Endothelial cell of umbilical vein (primary cell): ENCODE measurements around the gene PKP3. TPM values are rescaled to one million over a fixed set of nuclear protein-coding genes. Genes with fewer than 3 reads are reported as not detected.

Experiments used
- BruUV-seq: library from RNA; stranded (reverse); fragments of 400-500 nt; replicated peaks from 2 replicates; lab custom pipeline; 2021; lab: Mats Ljungman, UMichigan
- CTCF ChIA-PET: fragments of 300-600, 350-600 bp; sonication (Branson Sonifier 250); formaldehyde crosslinking; loops from one replicate; lab custom pipeline; 2021; ENCODE audit warnings: antibody characterized with exemption, inconsistent platforms; lab: Charles Lee
- POLR2A ChIA-PET: fragments of 300-600, 350-600 bp; sonication (Branson Sonifier 250); formaldehyde crosslinking; loops from one replicate; lab custom pipeline; 2021; ENCODE audit warnings: antibody characterized with exemption, inconsistent platforms; lab: Charles Lee
- DNase-seq: peaks from one replicate; pipeline ENCODE4 v3.0.0-alpha.2; 2011; ENCODE audit warnings: low read depth, low spot score
- FAIRE-seq: peaks from 2 replicates; lab custom pipeline; 2011; peaks lifted over from hg19 to GRCh38; lab: Jason Lieb, UNC
- H2AFZ ChIP-seq: 2 replicates; pipeline ENCODE4 v1.6.0; 2012; ENCODE audit warnings: low read depth, low read length, control low read depth, inconsistent platforms
- H3K27ac ChIP-seq: 2 replicates; pipeline ENCODE4 v1.5.1; 2011; ENCODE audit warnings: low read depth, mild to moderate bottlenecking, control low read depth, low read length, moderate library complexity; ENCODE audit not compliant: insufficient read depth
- H3K27me3 ChIP-seq, 2 experiments: 2 replicates each; pipeline versions ENCODE4 v1.6.0 to v1.6.1; 2011; ENCODE audit warnings: low read length in 2 of 2, mixed read lengths in 1 of 2; ENCODE audit not compliant: control insufficient read depth in 2 of 2, insufficient read depth in 2 of 2
- H3K36me3 ChIP-seq, 2 experiments: 2 replicates in 1 of 2; 3 replicates in 1 of 2; pipeline ENCODE4 v1.5.1; 2011; ENCODE audit warnings: low read length in 2 of 2, mild to moderate bottlenecking in 1 of 2, moderate library complexity in 1 of 2; ENCODE audit not compliant: control insufficient read depth in 2 of 2, insufficient read depth in 2 of 2; ENCODE audit errors: extremely low read depth in 1 of 2
- H3K4me1 ChIP-seq: 3 replicates; pipeline ENCODE4 v1.5.1; 2011; ENCODE audit warnings: mild to moderate bottlenecking, low read length; ENCODE audit not compliant: control insufficient read depth, insufficient read depth; ENCODE audit errors: extremely low read depth
- H3K4me2 ChIP-seq: 2 replicates; pipeline ENCODE4 v1.6.1; 2011; ENCODE audit warnings: low read length, control low read depth, mixed read lengths; ENCODE audit not compliant: insufficient read depth
- H3K4me3 ChIP-seq, 3 experiments: fragments of 200-600 bp in 1 of 3; sonication (generic), shearing (Covaris generic) in 1 of 3; replicated peaks in 1 of 3; 2 replicates each; pipeline ENCODE4 v1.5.1; 2011 to 2016; ENCODE audit warnings: control low read depth in 3 of 3, low read length in 3 of 3, mild to moderate bottlenecking in 2 of 3, inconsistent platforms in 1 of 3, low read depth in 1 of 3, moderate library complexity in 1 of 3; ENCODE audit not compliant: insufficient read depth in 1 of 3
- H3K79me2 ChIP-seq: 2 replicates; pipeline ENCODE4 v1.6.0; 2012; ENCODE audit warnings: low read length, inconsistent platforms; ENCODE audit not compliant: control insufficient read depth, insufficient read depth
- H3K9ac ChIP-seq: replicated peaks from 2 replicates; pipeline ENCODE3; 2011; ENCODE audit warnings: low read length, control low read depth; ENCODE audit not compliant: insufficient read depth; ENCODE audit errors: extremely low read depth
- H3K9me1 ChIP-seq: replicated peaks from 3 replicates; pipeline ENCODE4 v1.6.0; 2011; ENCODE audit warnings: mild to moderate bottlenecking, low read length; ENCODE audit not compliant: control insufficient read depth, insufficient read depth; ENCODE audit errors: extremely low read depth
- H3K9me3 ChIP-seq: replicated peaks from 2 replicates; pipeline ENCODE4 v1.5.1; 2012; ENCODE audit warnings: low read length, inconsistent platforms; ENCODE audit not compliant: control insufficient read depth, insufficient read depth
- H4K20me1 ChIP-seq: replicated peaks from 2 replicates; pipeline ENCODE3; 2011; ENCODE audit warnings: mild to moderate bottlenecking, low read length; ENCODE audit not compliant: control insufficient read depth, insufficient read depth; ENCODE audit errors: extremely low read depth
- CTCF ChIP-seq, 2 donors: IDR thresholded peaks; 1 replicate in 1 of 2; 2 replicates in 1 of 2; pipeline ENCODE4 v1.5.1; 2011; ENCODE audit warnings: low read length in 2 of 2, mild to moderate bottlenecking in 2 of 2, moderate library complexity in 2 of 2, control low read depth in 1 of 2, inconsistent platforms in 1 of 2, low read depth in 1 of 2; ENCODE audit not compliant: insufficient read depth in 1 of 2; ENCODE audit errors: extremely low read depth in 1 of 2
- FOS ChIP-seq: IDR thresholded peaks from 2 replicates; pipeline ENCODE4 v1.6.1; 2011; ENCODE audit warnings: mild to moderate bottlenecking, low read length, moderate library complexity, borderline replicate concordance; ENCODE audit not compliant: insufficient read depth
- GATA2 ChIP-seq: IDR thresholded peaks from 2 replicates; pipeline ENCODE4 v1.7.0; 2011; ENCODE audit warnings: low read depth, mild to moderate bottlenecking, moderate library complexity, mixed read lengths, low read length; ENCODE audit not compliant: insufficient read length, insufficient read depth
- JUN ChIP-seq: IDR thresholded peaks from 2 replicates; pipeline ENCODE4 v1.6.1; 2011; ENCODE audit warnings: borderline replicate concordance, low read depth; ENCODE audit not compliant: insufficient read length, insufficient read depth
- MAX ChIP-seq: IDR thresholded peaks from 2 replicates; pipeline ENCODE4 v1.6.1; 2011; ENCODE audit not compliant: insufficient read depth, insufficient read length
- MYC ChIP-seq: IDR thresholded peaks from one replicate; pipeline ENCODE4 v1.6.1; 2011; ENCODE audit warnings: mild to moderate bottlenecking, low read depth, low read length
- POLR2A ChIP-seq: IDR thresholded peaks from 2 replicates; pipeline ENCODE4 v1.6.1; 2012; ENCODE audit warnings: low read depth, mild to moderate bottlenecking, control low read depth, low read length
- POLR2AphosphoS5 ChIP-seq: IDR thresholded peaks from 2 replicates; pipeline ENCODE4 v1.6.1; 2012; ENCODE audit warnings: low read depth, mild to moderate bottlenecking, control low read depth, low read length, moderate library complexity; ENCODE audit not compliant: insufficient read depth
- dilution Hi-C: fragments of 300-500 bp; cut with MboI; formaldehyde crosslinking; loops from one replicate; pipeline ENCODE4 v1.15.0; 2019; ENCODE audit warnings: low sequenced_read_pairs; ENCODE audit not compliant: extremely low pct_ligation_motif_present
- intact Hi-C: fragments of 100-400 bp; cut with micrococcal nuclease; formaldehyde crosslinking; loops from one replicate; pipeline ENCODE4 v1.10.0; 2022
- polyA plus RNA-seq, 4 experiments: library from polyadenylated mRNA; depleted of rRNA in 3 of 4; stranded (reverse) in 3 of 4; unstranded in 1 of 4; fragments of >200 nt; gene quantifications; 2 replicates each; pipeline versions ENCODE4 v1.2.1 to v1.2.3, GENCODE V29; 2011 to 2012; ENCODE audit warnings: missing spikeins in 1 of 4
- total RNA-seq: library from RNA; stranded (reverse); gene quantifications from 2 replicates; pipeline ENCODE4 v1.2.3, GENCODE V29; 2021

Gene PKP3
- total and polyA plus RNA-seq, 2 donors (not counting 3 experiments of a cell fraction or from before 2014, with no cell fraction given): 0.27 to 0.59 TPM

- intact Hi-C loops: loop anchor here (5.0 kb wide), 1 partner anchor 151 kb away; the partner anchor contains the start of genes BET1L and RIC8A
- Histone ChIP-seq H3K4me2 (no peak overlapping the region), H3K9me3 (no peaks in the 10 kb centered on the region), H3K36me3 (no peaks in the 10 kb centered on the region), H4K20me1 (no peaks in the 10 kb centered on the region), H3K4me3 (no peak overlapping the region), H3K79me2 (no peaks in the 10 kb centered on the region), H3K27ac (no peak overlapping the region), H3K9ac (no peak overlapping the region), H3K4me1 (peaks cover 8% of the 10 kb centered on the region), H3K27me3 (no peaks in the 10 kb centered on the region), H2AFZ (no peak overlapping the region), H3K9me1 (no peaks in the 10 kb centered on the region)
- dilution Hi-C loops: no loop called here
- no peak for TF ChIP-seq POLR2A
- no peak for TF ChIP-seq POLR2AphosphoS5
- TF ChIP-seq JUN: no peak
- TF ChIP-seq MAX: no peak
- TF ChIP-seq FOS: no peak
- no peak for TF ChIP-seq GATA2
- no peak for TF ChIP-seq CTCF (IDR thresholded peaks at IDR 0.05; ENCODE audit: extremely low read depth in 1 of 2, insufficient read depth in 1 of 2, low read depth in 1 of 2, low read length in 2 of 2)
- no peak for TF ChIP-seq MYC
- ChIA-PET POLR2A (interaction anchor here (0.6 kb wide), 1 partner anchor 149 kb away, joined by 4 read pairs; no protein-coding TSS in a partner anchor), CTCF (interaction anchor here (0.8 to 8.9 kb wide), 3 partner anchors 52 to 107 kb away, joined by 3 to 79 read pairs (median 14); partner anchors contain the start of gene IFITM2)
- DNase-seq (no peak), FAIRE-seq (no peak)
- BruUV-seq: no TSS peak
Observed at GRCh38 chr11:358129-358800, 35.7 kb upstream of the PKP3 start.
